Glutamatergic neuron (in vitro differentiated cells): ENCODE measurements around the gene UNC13B. TPM values are rescaled to one million over a fixed set of nuclear protein-coding genes. Genes with fewer than 3 reads are reported as not detected.

Experiments
- DNase-seq: peaks from one replicate; pipeline ENCODE4 v3.0.0; 2022
- H3K27ac Mint-ChIP-seq: one replicate; pipeline ENCODE4 v1.8.0; 2020; ENCODE audit warnings: mild to moderate bottlenecking, mixed read lengths, inconsistent platforms; ENCODE audit not compliant: unreplicated experiment
- H3K27me3 Mint-ChIP-seq: one replicate; pipeline ENCODE4 v1.8.0; 2020; ENCODE audit warnings: mild to moderate bottlenecking, moderate library complexity, mixed read lengths, inconsistent platforms; ENCODE audit not compliant: unreplicated experiment
- H3K36me3 Mint-ChIP-seq: one replicate; pipeline ENCODE4 v1.8.0; 2020; ENCODE audit warnings: mild to moderate bottlenecking, mixed read lengths, inconsistent platforms; ENCODE audit not compliant: unreplicated experiment
- H3K4me1 Mint-ChIP-seq: one replicate; pipeline ENCODE4 v1.8.0; 2020; ENCODE audit warnings: mild to moderate bottlenecking, low read depth, mixed read lengths, inconsistent platforms; ENCODE audit not compliant: unreplicated experiment
- H3K4me3 Mint-ChIP-seq: one replicate; pipeline ENCODE4 v1.8.0; 2020; ENCODE audit warnings: mild to moderate bottlenecking, mixed read lengths, inconsistent platforms; ENCODE audit not compliant: unreplicated experiment
- H3K9me3 Mint-ChIP-seq: one replicate; pipeline ENCODE4 v1.8.0; 2020; ENCODE audit warnings: mild to moderate bottlenecking, moderate library complexity, mixed read lengths, inconsistent platforms; ENCODE audit not compliant: unreplicated experiment
- long read RNA-seq: library from polyadenylated mRNA; unstranded; transcript quantifications from one replicate; pipeline ENCODE4 v2.0.0, GENCODE V29; 2020; ENCODE audit not compliant: unreplicated experiment
- total RNA-seq: library from RNA; stranded (reverse); fragmentation: NEBNext Ultra II Directional; extraction: Animal tissue kit (Norgen Biotek cat#: 25700); gene quantifications from one replicate; pipeline ENCODE4 v1.2.1, GENCODE V29; 2021; ENCODE audit not compliant: unreplicated experiment
- TF ChIP-seq, protein P1 (sequence below): fragments of 200-600 bp; sonication (generic); IDR thresholded peaks from one replicate; pipeline ENCODE4 v1.5.0; 2021; ENCODE audit not compliant: partially characterized antibody, unreplicated experiment

Gene UNC13B
- 90.7 TPM for total RNA-seq
- long read RNA-seq, partial matches to known transcripts = 2 of 3 reads
- long read RNA-seq, other reads (novel, unspliced or antisense) = 1 of 3 reads

DNA sequence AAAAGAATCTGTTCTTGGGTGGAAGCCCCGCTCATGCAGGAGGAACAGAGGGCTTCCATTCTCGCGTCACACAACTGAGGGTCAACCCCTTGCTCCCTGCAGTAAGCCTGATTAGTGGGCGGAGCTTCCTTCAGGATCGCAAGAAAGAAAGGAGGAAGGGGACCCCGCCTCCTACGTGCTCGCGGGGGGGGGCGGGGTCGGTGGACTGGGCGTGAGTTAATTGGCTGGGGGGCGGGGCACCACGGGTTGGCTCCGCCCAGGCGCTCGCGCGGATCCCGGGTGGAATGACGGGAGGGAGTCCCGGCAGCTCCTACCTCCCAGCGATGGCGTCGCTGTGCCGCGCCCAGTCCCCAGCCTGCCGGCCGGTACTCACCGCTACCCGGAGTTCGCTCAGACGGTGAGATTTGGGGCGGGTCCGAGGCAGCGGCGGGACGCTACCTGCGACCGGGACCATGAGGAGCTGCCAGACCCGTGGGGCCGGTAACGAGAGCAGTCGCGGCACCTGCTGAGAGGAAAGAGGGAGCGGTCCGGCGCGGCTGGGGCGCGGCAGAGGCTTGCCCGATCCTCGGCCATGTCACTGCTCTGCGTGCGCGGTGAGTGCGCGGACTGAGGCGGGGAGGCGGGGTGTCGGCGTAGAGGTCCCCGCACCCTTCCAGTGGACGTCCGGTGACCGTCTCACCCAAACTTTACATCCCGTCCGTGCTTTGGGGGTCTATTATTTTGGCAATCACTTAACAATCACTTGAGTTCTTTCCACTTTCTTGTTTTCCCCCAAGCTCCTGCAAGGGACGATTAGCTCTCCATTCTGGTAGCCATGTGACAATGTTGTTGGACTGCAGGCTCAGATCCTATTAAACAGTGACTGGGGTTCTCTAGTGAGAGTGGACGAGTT is at the start of gene UNC13B:
TSS of gene UNC13B (plus strand) at position 297 of the 892 bp plus-strand sequence. CDS start at position 572, 275 bp downstream.
- peak within 1 kb of the TSS; percentile 95 for H3K4me3 Mint-ChIP-seq
- TF ChIP-seq, protein P1, sequence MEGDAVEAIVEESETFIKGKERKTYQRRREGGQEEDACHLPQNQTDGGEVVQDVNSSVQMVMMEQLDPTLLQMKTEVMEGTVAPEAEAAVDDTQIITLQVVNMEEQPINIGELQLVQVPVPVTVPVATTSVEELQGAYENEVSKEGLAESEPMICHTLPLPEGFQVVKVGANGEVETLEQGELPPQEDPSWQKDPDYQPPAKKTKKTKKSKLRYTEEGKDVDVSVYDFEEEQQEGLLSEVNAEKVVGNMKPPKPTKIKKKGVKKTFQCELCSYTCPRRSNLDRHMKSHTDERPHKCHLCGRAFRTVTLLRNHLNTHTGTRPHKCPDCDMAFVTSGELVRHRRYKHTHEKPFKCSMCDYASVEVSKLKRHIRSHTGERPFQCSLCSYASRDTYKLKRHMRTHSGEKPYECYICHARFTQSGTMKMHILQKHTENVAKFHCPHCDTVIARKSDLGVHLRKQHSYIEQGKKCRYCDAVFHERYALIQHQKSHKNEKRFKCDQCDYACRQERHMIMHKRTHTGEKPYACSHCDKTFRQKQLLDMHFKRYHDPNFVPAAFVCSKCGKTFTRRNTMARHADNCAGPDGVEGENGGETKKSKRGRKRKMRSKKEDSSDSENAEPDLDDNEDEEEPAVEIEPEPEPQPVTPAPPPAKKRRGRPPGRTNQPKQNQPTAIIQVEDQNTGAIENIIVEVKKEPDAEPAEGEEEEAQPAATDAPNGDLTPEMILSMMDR = peak; percentile 9
- H3K27ac Mint-ChIP-seq = peak within 1 kb of the TSS; percentile 96
- H3K36me3 Mint-ChIP-seq = no peaks in the 10 kb centered on the region
- H3K4me1 Mint-ChIP-seq = peaks cover 10% of the 10 kb centered on the region
- peak; percentile 97 for DNase-seq
- H3K9me3 Mint-ChIP-seq = no peaks in the 10 kb centered on the region
- H3K27me3 Mint-ChIP-seq = peaks cover 1% of the 10 kb centered on the region

DNA sequence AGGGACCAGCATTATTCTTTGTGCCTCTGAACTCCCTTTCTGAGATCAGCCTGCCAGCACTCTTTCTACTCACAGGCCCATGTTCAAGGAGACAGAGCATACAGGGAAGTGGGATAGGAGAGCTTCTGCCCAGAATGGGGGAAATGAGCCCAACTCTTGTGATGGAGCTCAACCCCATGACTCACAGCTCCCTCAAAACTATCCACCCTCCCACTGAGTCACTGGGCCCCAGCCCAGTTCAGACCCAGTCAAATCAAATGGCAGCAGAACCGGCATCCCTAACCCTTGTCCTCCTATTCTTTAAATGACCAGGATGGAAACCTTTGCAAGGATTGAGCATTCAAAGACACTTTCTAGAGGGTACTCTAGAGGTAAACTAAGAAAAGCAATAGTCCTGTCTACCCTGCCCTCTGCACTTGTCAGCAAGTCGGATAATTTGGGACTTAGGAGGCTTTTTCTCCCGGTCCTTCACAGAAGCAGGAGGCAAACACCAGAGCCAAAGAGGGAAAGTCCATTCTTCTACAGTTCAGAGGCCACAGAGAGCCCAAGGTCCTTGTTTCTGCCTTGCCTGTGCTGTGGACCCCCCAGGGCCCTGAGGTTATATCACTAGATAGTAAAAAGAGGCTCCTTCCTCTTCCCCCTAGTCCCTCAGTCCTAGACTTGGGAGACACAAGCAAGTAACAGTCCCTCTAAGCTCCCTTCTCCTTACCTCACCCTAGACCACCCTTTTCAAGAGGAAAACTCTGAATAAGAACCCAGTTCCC is 49.4 kb upstream of the UNC13B start:
- peak overlapping the region; percentile 89 for H3K27ac Mint-ChIP-seq

DNA sequence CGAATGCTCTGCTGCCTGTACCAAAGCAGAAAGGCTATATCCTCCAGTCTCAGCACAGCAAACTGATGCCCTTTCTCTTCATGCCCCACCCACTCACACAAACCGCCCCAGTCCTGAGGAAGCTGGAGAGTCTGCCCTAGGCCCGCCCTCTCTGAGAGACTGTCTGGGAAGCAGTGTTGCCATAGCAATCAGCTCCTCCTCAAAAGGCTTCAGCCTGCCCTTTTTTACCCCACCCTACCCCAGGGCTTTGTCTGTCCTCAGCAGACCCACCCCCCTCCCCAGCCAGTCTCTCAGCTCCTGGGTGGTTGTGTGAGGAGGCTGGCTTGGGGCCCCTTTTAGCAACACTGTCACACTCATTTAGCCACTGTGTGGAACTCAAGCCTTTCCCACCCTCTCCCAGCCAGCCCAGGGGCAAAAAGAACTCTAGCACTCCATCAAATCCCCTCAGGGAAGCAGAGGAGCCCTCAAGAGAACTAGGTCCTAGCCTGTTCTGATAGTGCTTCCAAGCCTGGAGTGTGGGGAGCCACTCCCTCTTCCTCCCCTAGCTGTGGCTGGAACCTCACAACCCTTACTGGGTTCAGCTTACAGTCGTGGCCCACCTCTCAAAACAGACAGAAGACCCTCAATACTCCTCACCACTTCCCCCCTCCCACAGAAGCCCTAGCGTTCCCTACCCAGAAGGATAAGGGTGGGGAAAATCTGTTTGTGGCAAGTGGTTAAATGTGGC is 47.5 kb upstream of the UNC13B start:
- Mint-ChIP-seq H3K27ac (peak overlapping the region; percentile 99), H3K27me3 (peaks cover 19% of the 10 kb centered on the region), H3K36me3 (no peaks in the 10 kb centered on the region), H3K4me3 (peak overlapping the region; percentile 95), H3K4me1 (peaks cover 26% of the 10 kb centered on the region), H3K9me3 (peaks cover 20% of the 10 kb centered on the region)
- TF ChIP-seq, protein P1 = no peak
- peak; percentile 87 for DNase-seq

More for the DNA sequence above, 49.4 kb upstream of the UNC13B start:
- DNase-seq = no peak
- Mint-ChIP-seq H3K9me3 (peaks cover 20% of the 10 kb centered on the region), H3K36me3 (no peaks in the 10 kb centered on the region), H3K4me1 (peaks cover 26% of the 10 kb centered on the region), H3K27me3 (peaks cover 19% of the 10 kb centered on the region), H3K4me3 (peak overlapping the region; percentile 92)
- TF ChIP-seq, protein P1 = no peak

DNA sequence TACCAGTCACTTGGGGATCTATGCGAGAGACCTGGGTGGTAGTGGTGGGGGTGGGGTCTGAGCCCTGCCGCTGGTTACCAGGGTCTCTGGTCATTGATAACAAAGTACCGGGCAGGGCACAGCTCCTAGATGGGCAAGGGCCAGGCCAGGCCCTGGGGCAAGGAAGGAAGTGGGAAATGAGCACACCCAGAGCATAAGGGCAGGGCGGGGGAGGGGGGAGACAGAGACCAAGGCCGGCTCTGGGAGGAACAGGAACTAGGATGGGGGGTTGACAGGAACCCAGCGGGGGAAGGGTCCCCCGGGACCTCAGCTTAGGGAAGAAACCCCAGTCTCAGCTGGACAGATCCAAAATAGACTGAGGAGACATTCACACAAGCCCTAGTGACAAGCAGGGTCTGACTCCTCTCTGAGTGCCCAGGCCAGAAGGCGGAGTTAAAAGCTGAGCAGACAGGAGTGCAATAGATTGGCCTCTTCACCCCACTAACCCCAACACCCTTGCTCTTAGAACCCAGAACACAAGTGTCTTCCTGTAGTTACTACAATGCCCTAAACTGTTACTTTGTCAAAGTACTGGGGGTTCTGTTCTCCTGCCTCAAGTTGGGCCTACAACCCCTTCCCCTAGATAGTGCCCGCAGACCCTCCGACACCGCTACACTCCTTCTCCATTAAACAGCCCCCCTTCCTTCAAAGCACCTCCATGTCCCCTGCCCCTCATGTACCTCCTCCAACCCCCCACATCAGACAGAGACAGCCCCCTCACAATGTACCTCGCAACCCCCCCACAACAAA is 46.8 kb upstream of the UNC13B start:
- Mint-ChIP-seq H3K27ac (peak overlapping the region; percentile 99), H3K36me3 (no peaks in the 10 kb centered on the region), H3K9me3 (peaks cover 19% of the 10 kb centered on the region), H3K27me3 (peaks cover 19% of the 10 kb centered on the region), H3K4me1 (peaks cover 23% of the 10 kb centered on the region), H3K4me3 (peak overlapping the region; percentile 95)
- TF ChIP-seq, protein P1 = no peak
- peak; percentile 68 for DNase-seq
